A549 (cell line): Measurements from ENCODE around the gene ATF7IP2. TPM values are rescaled to one million over a fixed set of nuclear protein-coding genes. Genes with fewer than 3 reads are reported as not detected.
"Not testable (repeated sequence)": the region's sequence is repeated elsewhere in the genome, so short reads cannot be mapped to it uniquely, and the experiment has no call there.

ENCODE experiments used
- ATAC-seq, 2 experiments: fragments of 200-7000 bp in 1 of 2; fragments of >200 bp in 1 of 2; cut with Nextera tagmentation in 1 of 2; cut with Tn5 transposase in 1 of 2; 3 replicates each; pipeline versions ENCODE4 v1.8.0 to v1.9.1; 2018 to 2020; ENCODE audit warnings: mild to moderate bottlenecking in 1 of 2, moderate library complexity in 1 of 2
- CTCF ChIA-PET: fragments of 300-600 bp; sonication (Branson Sonifier 250); formaldehyde crosslinking; extraction: SDS; loops from one replicate; lab custom pipeline; 2021; ENCODE audit warnings: antibody characterized with exemption, inconsistent platforms; lab: Yijun Ruan, JAX
- POLR2A ChIA-PET: fragments of 350-600 bp; formaldehyde crosslinking; extraction: SDS; loops from one replicate; lab custom pipeline; 2021; ENCODE audit warnings: antibody characterized with exemption, inconsistent platforms; lab: Yijun Ruan, JAX
- DNase-seq, 2 experiments: peaks; one replicate each; pipeline versions ENCODE4 v3.0.0 to v3.0.0-alpha.2; 2011 to 2016; ENCODE audit warnings: low read depth in 1 of 2, low spot score in 1 of 2
- FAIRE-seq: peaks from 2 replicates; lab custom pipeline; 2011; peaks lifted over from hg19 to GRCh38; lab: Jason Lieb, UNC
- H3K27ac ChIP-seq, 2 experiments: fragments of >200 bp; sonication (Bioruptor Twin); formaldehyde crosslinking; 3 replicates each; pipeline ENCODE4 v1.5.1; 2016 to 2017
- H3K4me1 ChIP-seq: fragments of >200 bp; sonication (Bioruptor Twin); formaldehyde crosslinking; 3 replicates; pipeline ENCODE4 v1.6.1; 2016
- H3K4me2 ChIP-seq: fragments of >200 bp; sonication (Bioruptor Twin); formaldehyde crosslinking; 3 replicates; pipeline ENCODE4 v1.6.1; 2016
- H3K4me3 ChIP-seq: fragments of >200 bp; sonication (Bioruptor Twin); formaldehyde crosslinking; 3 replicates; pipeline ENCODE4 v1.5.1; 2016
- H3K9me3 ChIP-seq: fragments of >200 bp; sonication (Bioruptor Twin); formaldehyde crosslinking; 3 replicates; pipeline ENCODE4 v1.6.1; 2016
- CEBPB ChIP-seq, 2 experiments: fragments of >200 bp in 1 of 2; sonication (Bioruptor Twin) in 1 of 2; formaldehyde crosslinking in 1 of 2; IDR thresholded peaks; 2 replicates each; pipeline ENCODE4 v1.6.1; 2012 to 2016
- CHD2 ChIP-seq: fragments of 150-350 bp; IDR thresholded peaks from 2 replicates; pipeline ENCODE4 v1.6.1; 2014; ENCODE audit warnings: low read length; ENCODE audit not compliant: partially characterized antibody
- CHD4 ChIP-seq: fragments of 200-600 bp; sonication (generic); IDR thresholded peaks from 2 replicates; pipeline ENCODE4 v1.6.1; 2016; ENCODE audit warnings: antibody characterized with exemption, mild to moderate bottlenecking, borderline replicate concordance
- EHMT2 ChIP-seq: fragments of 200-600 bp; sonication (generic); IDR thresholded peaks from 2 replicates; pipeline ENCODE4 v1.6.1; 2016; ENCODE audit warnings: antibody characterized with exemption, low read depth, mild to moderate bottlenecking, moderate library complexity
- EP300 ChIP-seq, 2 experiments: fragments of >200 bp; sonication (Bioruptor Twin); formaldehyde crosslinking; IDR thresholded peaks; 2 replicates in 1 of 2; 3 replicates in 1 of 2; pipeline ENCODE4 v1.6.1; 2016 to 2017
- HMGXB4 ChIP-seq: fragments of 250-450 bp; sonication (Bioruptor Pico); IDR thresholded peaks from 2 replicates; pipeline ENCODE4 v1.5.0; 2021; ENCODE audit warnings: mild to moderate bottlenecking, moderate library complexity, borderline replicate concordance
- MAZ ChIP-seq: fragments of 150-350 bp; IDR thresholded peaks from 2 replicates; pipeline ENCODE4 v1.6.1; 2014; ENCODE audit warnings: antibody characterized with exemption, low read depth, low read length, borderline replicate concordance
- NR3C1 ChIP-seq: fragments of >200 bp; sonication (Bioruptor Twin); formaldehyde crosslinking; IDR thresholded peaks from 3 replicates; pipeline ENCODE4 v1.6.1; 2017
- PHF8 ChIP-seq: fragments of 200-600 bp; sonication (generic); IDR thresholded peaks from 2 replicates; pipeline ENCODE4 v1.6.1; 2016; ENCODE audit warnings: low read depth, mild to moderate bottlenecking, antibody characterized with exemption, moderate library complexity, borderline replicate concordance
- POLR2AphosphoS2 ChIP-seq: conservative IDR thresholded peaks from 2 replicates; pipeline ENCODE4 v1.6.1; 2012; ENCODE audit warnings: low read length, improper control_type of control experiment, inconsistent platforms
- RCOR1 ChIP-seq: fragments of 150-350 bp; IDR thresholded peaks from 2 replicates; pipeline ENCODE4 v1.6.1; 2014; ENCODE audit warnings: antibody characterized with exemption, low read length, low read depth
- USF2 ChIP-seq: fragments of 450-650 bp; IDR thresholded peaks from 2 replicates; pipeline ENCODE4 v1.6.1; 2014; ENCODE audit warnings: antibody characterized with exemption
- ZC3H11A ChIP-seq: fragments of 450-650 bp; IDR thresholded peaks from 2 replicates; pipeline ENCODE4 v1.6.1; 2014; ENCODE audit warnings: antibody characterized with exemption, mild to moderate bottlenecking
- ZFP36 ChIP-seq: fragments of 450-650 bp; IDR thresholded peaks from 2 replicates; pipeline ENCODE4 v1.6.1; 2014; ENCODE audit warnings: borderline replicate concordance; ENCODE audit not compliant: partially characterized antibody
- ZSCAN20 ChIP-seq: fragments of 250-450 bp; sonication (Bioruptor Pico); IDR thresholded peaks from 2 replicates; pipeline ENCODE4 v1.8.0; 2022; ENCODE audit warnings: mild to moderate bottlenecking, moderate library complexity
- WGBS: methylation state at CpG from one replicate; pipeline ENCODE4 v1.1.6; 2017; ENCODE audit errors: missing lambda C conversion rate; 5-methylcytosine and 5-hydroxymethylcytosine counted together
- polyA plus RNA-seq, 4 experiments: library from polyadenylated mRNA; depleted of rRNA in 3 of 4; stranded (reverse); fragments of >200 nt; fragmentation: RNase III in 1 of 4; extraction: RNeasy Plus Mini Kit Qiagen cat#74134 plus additional on column Dnase treatment in 1 of 4; gene quantifications; 2 replicates in 3 of 4; 3 replicates in 1 of 4; pipeline ENCODE4 v1.2.3, GENCODE V29; 2011 to 2017

Gene ATF7IP2
- polyA plus RNA-seq, 2 of the 4 experiments (the other 2 are of a cell fraction): 12.3 to 23.5 TPM

- H3K27ac ChIP-seq, POLR2A ChIA-PET, H3K4me3 ChIP-seq, H3K4me1 ChIP-seq, DNase-seq, H3K9me3 ChIP-seq, ATAC-seq, FAIRE-seq, H3K4me2 ChIP-seq: not testable (repeated sequence)
- CTCF ChIA-PET: interaction anchor here (1.1 to 1.2 kb wide), 2 partner anchors 10 to 106 kb away, joined by 3 read pairs; no protein-coding TSS in a partner anchor
- WGBS: 46% methylated on average over 4 of the region's 4 CpGs
Observed at GRCh38 chr16:10362864-10363197, 23.0 kb upstream of the ATF7IP2 start.

- H3K4me2 ChIP-seq, DNase-seq, FAIRE-seq, POLR2A ChIA-PET, ATAC-seq, H3K4me1 ChIP-seq, H3K27ac ChIP-seq, H3K4me3 ChIP-seq, H3K9me3 ChIP-seq, CTCF ChIA-PET: not testable (repeated sequence)
- WGBS: 87% methylated on average over 8 of the region's 8 CpGs
Observed at GRCh38 chr16:10366619-10367018, 19.2 kb upstream of the ATF7IP2 start.

- CTCF ChIA-PET: interaction anchor here (0.7 kb wide), 1 partner anchor 53 kb away, joined by 3 read pairs; no protein-coding TSS in a partner anchor
- DNase-seq: no peak
- Histone ChIP-seq H3K27ac (no peak overlapping the region), H3K4me2 (no peak overlapping the region), H3K4me1 (no peaks in the 10 kb centered on the region), H3K9me3 (no peaks in the 10 kb centered on the region), H3K4me3 (no peak overlapping the region)
- ATAC-seq: no peak
- no peak for FAIRE-seq
- 69% methylated on average over 5 of the region's 5 CpGs for WGBS
- POLR2A ChIA-PET: no interaction called here
- peak in 1 of 2 experiments; percentile 40; a peak in 1 of 4 replicates for TF ChIP-seq CEBPB (IDR thresholded peaks at IDR 0.05)
- no peak for TF ChIP-seq EHMT2
- TF ChIP-seq, all 56 proteins: peak for 1
Observed at GRCh38 chr16:10367616-10368188, 18.2 kb upstream of the ATF7IP2 start.

GRCh38 chr16:10368969-10369551 lies 16.8 kb upstream of the ATF7IP2 start:
- WGBS: 41% methylated on average over 2 of the region's 2 CpGs
- TF ChIP-seq MAZ: no peak
- TF ChIP-seq PHF8: no peak
- no peak for TF ChIP-seq CHD4
- no peak for TF ChIP-seq EP300 (IDR thresholded peaks at IDR 0.05)
- no peak overlapping the region for H3K27ac ChIP-seq
- H3K4me3 ChIP-seq: no peak overlapping the region
- no peak for FAIRE-seq
- ChIA-PET CTCF (interaction anchor here (0.8 kb wide), 1 partner anchor 13 kb away, joined by 3 read pairs; no protein-coding TSS in a partner anchor), POLR2A (no interaction called here)
- no peaks in the 10 kb centered on the region for H3K4me1 ChIP-seq
- no peaks in the 10 kb centered on the region; the same call in 2 of the 3 replicates for H3K9me3 ChIP-seq
- DNase-seq: peak in 1 of 2 experiments; percentile 34
- H3K4me2 ChIP-seq: no peak overlapping the region
- ATAC-seq: peak; percentile 64 to 69; a peak in 4 of 6 replicates

GRCh38 chr16:10370096-10370726 lies 15.7 kb upstream of the ATF7IP2 start:
- Histone ChIP-seq H3K4me1 (no peaks in the 10 kb centered on the region), H3K27ac (no peak overlapping the region), H3K4me2 (no peak overlapping the region), H3K9me3 (no peaks in the 10 kb centered on the region; the same call in 2 of the 3 replicates), H3K4me3 (no peak overlapping the region)
- DNase-seq (no peak), FAIRE-seq (no peak), ATAC-seq (no peak)
- ChIA-PET POLR2A (no interaction called here), CTCF (interaction anchor here (0.6 kb wide), 1 partner anchor 950 kb away, joined by 3 read pairs; no protein-coding TSS in a partner anchor)
- TF ChIP-seq HMGXB4 (no peak), USF2 (no peak), POLR2AphosphoS2 (no peak), CHD2 (no peak), ZC3H11A (no peak), NR3C1 (no peak), ZSCAN20 (CRISPR knock-in tag) (no peak), ZFP36 (no peak), RCOR1 (no peak)
- WGBS: 11% methylated on average over 4 of the region's 4 CpGs
